Caki2 (cell line): ENCODE data around the gene EMP2. TPM values are rescaled to one million over a fixed set of nuclear protein-coding genes. Genes with fewer than 3 reads are reported as not detected.

Source experiments
- DNase-seq: peaks from one replicate; pipeline ENCODE4 v3.0.0-alpha.2; 2015; ENCODE audit warnings: low read depth
- in situ Hi-C: cut with HindIII; loops from 2 replicates; pipeline ENCODE4 v1.10.0; 2016; ENCODE audit warnings: low sequenced_read_pairs, low pct_unique_long_range_greater_than_20kb, mixed read lengths
- total RNA-seq: library from RNA; depleted of rRNA; stranded (reverse); fragments of >200 nt; shearing (Covaris generic); gene quantifications from 2 replicates; pipeline ENCODE4 v1.2.3, GENCODE V29; 2014; ENCODE audit warnings: low replicate concordance

Gene EMP2
- total RNA-seq, 1 experiment from 2014 or later = 4.2 TPM

DNA sequence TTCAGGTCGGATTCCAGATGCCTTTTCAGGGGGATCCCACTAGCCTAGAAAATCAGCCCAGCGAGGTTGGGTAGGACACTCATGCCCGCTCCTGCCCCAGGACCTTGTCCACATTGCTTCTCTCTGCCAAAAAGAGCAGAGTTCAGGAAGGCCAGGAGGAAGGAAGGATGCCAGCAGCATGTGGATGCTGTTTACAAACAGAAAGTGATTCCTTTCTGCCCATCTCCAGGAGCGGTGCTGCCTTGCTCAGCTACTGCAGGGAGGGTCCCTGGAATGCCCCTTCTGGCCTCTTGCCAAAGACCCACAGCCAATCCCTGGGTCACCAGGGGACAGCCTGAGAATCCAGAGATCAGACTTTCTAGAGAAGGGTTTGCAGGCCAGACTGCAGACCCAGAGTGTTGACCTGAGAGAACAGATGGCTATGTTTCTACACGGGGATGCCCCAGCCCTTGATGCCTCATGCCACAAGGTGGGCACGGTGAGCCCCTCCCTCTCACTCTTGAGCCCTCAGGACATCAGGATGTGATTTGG, 32.3 kb upstream of the EMP2 start:
- DNase-seq = no peak
- in situ Hi-C loops = no loop called here

DNA sequence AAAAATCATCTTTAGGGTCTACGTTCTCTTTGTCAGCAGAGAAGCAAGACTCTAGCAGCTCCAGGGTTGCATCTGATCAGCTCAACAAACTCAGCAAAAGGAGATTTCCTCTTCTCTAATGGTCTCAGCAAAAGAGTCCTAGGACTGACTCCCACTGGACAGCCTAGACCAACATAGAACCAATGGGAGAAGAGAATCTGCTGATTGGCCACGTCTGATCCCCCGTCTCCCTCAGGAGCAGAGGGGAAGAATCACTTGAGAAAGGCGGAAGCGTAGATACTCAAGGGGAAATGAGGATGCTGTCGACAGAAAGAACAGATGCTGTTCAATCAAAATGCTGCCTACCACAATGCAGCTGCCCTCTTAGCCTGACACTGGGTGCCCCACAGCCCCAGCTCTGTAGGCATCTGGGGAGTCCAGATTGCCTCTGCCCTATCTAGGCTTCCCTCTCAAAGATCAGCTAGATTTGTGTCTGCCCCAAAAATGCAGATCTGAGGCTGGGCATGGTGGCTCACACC, 31.5 kb upstream of the EMP2 start:
- in situ Hi-C loops = no loop called here
- DNase-seq = no peak

DNA sequence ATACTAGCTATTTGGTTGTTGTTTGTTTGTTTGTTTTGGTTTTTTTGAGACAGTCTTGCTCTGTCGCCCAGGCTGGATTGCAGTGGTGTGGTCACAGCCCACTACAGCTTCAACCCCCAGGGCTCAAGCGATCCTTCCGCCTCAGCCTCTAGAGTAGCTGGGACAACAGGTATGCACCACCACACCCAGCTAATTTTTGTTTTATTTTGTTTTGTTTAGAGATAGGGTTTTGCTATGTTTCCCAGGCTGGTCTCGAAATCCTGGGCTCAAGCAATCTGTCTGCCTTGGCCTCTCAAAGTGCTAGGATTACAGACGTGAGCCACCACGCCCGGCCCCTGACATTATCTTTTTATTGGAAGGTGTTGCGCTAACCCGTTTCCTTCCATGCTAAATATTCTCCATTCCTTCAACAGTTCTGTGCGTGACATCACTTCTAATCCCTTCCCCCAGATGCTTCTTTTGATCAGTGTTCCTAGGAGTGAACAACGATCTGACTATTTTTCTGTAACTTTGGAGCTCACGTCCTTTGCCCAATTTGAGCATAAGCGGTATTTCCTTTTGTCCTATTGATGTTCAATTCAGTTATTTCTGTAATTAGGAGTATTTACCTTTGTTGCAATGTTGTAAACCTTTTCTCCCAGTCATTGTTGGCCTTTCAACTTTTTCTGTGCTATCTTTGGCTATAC, 30.2 kb upstream of the EMP2 start:
- no peak for DNase-seq
- in situ Hi-C loops = no loop called here

DNA sequence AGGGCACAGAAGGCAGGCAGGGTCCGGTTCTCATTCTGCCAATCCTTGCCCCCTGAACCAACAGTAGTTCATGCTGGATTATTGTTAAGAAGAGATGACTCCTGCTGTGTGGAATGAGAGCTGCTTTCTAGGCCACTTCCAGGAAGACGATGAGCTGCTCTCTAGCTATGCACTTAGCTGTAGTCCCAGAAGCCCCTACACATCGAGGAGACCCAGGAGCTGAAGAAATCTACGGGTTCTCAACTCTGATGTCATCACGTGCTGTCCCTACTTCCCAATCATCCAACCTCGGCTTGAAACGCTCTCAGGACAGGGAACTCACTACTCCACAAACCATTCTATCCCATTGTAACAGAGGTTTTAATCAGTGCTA, 29.0 kb upstream of the EMP2 start:
- in situ Hi-C loops = no loop called here
- DNase-seq = no peak

DNA sequence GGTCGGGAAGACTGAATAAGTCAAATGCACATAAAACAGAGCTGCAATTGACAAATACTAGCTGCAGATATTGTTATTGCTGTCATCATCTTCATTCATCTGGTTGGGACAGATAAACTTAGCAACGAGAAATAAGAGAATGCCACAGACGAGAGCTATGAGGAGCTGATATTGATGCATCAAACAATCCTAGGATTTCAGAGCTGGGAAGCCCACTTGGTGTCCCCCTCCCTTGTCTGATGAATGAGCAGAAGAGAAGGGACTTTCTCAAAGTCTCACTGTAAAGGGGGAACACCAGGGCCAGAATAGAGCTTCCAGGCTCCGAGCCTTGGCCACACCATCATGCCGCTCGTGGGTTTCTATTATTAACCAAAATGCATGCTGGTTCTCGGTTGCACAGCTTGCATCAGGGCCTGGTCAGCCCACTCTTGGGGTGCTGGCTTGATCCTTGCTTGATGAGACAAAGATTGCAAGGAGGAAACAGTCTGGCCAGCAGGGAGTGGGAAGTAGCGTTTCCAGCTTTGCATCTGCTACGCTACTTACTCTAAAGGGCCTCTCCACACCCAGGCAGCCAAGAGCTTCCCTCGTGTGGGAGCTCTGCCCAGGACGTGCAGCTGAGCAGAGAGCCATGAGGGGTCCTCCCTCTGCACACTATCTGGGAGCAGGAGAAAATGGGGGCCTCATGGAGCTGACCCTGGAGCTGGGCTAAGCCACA, 28.4 kb upstream of the EMP2 start:
- in situ Hi-C loops = no loop called here
- no peak for DNase-seq

DNA sequence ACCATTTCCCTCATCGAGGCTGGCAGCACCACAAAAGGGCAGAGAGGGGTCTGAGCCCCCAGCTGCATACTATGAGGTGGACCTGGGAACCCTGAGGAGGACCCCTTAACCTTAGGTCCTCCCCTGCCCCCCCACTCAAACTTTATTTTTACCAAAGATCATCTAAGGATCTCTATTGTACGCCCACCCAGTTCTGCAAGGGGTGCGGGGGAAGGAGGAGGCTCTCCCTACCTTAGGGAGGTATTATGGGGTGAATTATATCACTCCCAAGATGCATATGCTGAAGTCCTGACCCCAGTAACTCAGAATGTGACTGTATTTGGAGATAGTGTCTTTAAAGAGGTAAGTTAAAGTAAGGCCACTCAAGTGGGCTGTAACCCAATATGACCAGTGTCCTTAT, 26.8 kb upstream of the EMP2 start:
- in situ Hi-C loops = no loop called here
- DNase-seq = no peak

DNA sequence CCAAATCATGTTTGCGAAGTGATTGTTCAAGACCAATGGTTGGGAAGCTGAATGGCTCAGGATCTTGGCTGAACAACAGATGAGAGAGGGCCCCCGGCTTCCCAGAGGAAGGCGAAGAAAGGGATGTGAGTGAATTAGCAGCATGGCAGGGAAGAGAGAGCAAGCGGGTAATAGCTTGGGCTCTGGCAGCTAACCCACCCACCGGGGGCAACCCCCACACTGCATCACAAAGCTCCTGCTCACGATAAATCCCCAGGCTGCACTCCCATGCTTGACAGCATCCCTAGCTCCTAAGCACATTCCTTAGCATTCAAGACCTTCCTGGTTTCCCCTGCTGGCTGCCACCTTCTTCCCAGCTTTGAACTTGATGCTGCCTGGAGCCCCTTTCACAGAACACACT, 26.2 kb upstream of the EMP2 start:
- in situ Hi-C loops = no loop called here
- no peak for DNase-seq

DNA sequence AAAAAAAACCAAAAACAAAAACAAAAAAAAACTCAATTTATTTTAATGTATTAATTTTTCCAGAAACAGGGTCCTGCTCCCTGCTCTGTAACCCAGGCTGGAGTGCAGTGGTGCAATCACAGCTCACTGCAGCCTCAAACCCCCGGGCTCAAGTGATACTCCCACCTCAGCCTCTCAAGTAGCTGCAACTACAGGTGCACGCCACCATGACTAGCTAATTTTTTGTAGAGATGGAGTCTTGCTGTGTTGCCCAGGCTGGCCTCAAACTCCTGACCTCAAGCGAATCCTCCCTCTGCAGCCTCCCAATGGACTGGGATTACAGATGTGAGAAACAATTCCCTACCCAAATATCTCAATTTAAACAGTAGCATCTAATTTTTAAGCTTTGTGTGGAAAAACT, 25.2 kb upstream of the EMP2 start:
- in situ Hi-C loops = no loop called here
- no peak for DNase-seq

DNA sequence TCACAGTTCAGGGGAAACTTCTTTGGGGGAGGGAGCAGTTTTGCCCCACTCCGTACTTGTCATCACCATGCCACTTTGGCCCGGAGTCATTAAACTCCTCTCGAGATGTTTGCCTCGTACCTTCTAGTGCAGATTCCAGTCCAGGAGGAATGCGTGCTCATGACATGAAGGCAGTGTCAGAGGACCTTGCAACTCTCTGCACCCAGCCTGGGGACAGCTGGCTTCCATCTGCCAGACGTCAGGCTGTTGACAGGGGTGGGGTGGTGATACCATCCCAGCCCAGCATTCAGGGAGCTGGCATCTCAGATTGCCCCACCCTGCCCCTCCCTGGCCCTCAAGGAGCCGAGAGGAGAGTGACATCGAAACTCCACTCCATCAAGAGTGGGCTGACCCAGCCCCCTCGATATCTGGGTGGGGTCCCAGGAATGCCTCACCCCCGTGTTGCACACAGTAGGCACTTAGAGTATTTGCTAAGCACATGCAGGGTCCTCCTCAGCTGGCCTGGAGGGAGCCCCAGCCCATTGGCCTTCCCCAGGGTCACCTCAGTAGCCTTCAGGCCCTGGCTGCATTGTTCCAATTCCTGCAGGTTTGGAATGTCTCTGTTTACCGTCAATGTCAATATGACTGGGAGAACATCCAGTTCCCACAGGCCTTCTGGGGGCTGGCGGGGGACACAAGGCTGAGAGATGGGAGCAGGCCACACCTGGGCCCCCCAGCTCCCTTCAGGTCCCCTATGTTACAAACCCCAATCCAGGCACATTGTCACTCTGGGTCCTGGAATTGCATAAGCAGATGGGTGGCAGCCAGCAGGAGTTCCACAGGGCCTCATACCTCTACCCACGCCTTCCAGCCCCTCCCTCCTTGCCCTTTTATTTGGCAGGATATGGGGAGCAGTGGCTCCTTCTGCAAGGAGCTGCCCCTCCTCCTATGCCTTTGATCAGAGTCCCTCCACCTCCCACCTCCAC, 21.3 kb upstream of the EMP2 start:
- in situ Hi-C loops = no loop called here
- DNase-seq = no peak

DNA sequence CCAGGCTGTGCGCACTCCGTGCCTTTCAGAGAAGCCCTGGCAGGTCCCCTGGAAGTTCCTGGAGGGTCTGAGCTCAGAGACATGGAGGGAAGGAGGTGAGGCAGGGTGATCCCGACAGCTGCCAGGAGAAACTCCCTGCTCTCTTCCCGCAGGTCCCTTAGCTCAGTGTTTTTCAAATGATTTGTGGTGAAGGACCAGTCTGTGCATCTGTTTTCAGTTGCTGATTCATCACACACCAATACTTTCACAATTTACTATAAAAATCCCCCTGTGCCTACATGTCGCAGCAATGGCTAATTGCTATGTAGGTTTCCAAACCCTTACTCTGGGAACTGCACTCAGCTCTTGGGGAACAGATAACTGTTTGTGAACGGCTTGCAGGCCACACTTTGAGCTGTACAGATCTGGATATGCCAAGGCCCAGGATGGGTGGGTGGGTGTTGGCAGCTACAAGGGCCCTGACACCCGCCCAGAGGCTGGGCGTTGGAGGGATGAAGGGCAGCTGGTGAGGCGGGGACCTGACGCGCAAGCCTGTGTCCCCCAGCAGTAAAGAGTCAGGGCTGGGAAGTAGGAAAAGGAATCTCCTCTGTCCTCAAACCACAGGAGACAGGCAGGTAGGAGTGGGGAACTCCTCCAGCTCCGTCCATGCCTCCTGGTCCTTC, 20.5 kb upstream of the EMP2 start:
- DNase-seq = no peak
- in situ Hi-C loops = no loop called here

DNA sequence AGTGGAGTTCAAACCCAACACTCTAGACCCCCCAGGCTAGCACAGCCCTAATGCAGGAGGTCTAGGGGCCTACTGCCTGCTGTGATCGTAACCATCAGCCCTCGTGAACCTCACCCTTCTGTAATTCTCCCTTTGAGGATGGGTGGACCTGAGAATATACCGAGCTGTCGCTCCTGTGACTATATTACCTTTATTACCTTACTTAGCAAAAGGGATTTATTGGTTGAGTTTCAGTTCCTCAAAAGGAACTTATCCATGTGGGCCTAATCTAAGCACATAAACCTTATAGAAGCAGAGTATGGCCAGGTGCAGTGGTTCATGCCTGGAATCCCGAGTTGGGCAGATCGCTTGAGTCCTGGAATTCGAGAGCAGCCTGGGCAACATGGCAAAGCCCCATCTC, 19.2 kb upstream of the EMP2 start:
- DNase-seq = no peak
- in situ Hi-C loops = no loop called here

DNA sequence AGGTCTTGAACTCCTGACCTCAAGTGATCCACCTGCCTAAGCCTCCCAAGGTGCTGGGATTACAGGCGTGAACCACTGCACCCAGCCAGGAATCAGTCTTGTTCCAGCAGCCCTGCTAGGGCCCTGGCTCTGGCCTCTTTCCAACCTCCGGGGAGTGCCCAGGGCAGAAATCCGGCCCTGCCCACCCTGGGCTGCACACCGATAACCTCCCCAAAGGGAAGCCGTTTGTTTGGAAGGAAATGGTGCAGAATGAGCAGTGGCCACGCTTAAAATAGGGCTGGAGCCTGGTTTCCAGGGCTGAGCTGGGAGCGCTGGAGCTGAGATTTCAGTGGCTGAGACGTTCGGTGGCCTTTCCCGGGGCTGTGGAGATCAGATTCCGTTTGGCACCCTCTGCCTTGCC, 17.8 kb upstream of the EMP2 start:
- in situ Hi-C loops = no loop called here
- no peak for DNase-seq

DNA sequence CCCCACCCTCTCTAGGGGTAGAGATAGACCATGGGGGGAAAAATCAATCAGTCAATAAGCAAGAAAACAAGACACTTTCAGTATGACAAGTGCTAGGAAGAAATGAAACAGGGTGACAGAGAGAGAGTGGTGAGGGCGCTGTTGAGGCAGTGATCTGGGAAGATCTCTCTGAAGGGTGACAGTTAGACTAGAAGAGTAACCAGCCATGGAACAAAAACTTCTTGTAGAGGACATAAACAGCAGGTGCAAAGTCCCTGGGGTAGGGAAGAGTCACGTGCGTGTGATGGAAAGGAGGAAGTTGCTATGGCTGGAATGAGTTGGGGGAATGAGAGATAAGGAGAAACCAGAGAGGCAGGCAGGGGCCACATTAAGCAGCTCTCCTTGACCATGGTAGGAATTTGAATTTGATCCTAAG, 16.8 kb upstream of the EMP2 start:
- in situ Hi-C loops = no loop called here
- DNase-seq = no peak

DNA sequence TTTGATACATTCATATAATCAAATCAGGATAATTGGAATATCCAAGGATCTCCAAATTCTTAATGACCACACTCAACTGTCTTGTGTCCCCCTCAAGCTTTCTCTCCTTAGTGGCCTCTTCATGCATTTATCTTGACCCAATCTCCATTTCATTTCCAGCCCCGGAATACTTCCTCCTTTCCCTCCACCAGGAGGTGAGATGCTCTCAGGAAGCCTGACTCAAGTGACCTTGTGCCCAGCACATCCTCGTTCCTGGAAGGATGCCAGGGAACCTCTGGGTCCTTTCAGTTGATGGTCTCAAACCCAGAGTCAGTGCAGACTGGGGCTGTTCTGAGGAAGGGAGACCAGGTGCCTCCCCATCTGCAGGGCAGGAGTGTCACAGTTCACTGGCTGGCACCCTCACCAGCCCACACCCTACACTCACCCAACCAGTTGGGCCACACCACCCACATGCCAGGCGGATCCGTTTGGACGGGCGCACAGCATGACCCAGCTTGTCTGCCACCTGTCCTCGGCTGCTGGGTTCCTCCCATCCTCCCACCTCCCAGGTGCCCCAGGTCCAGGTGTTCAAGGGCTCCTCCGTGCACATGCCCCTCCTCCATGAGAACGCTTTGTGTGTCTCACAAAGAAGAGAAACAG, 14.0 kb upstream of the EMP2 start:
- no peak for DNase-seq
- in situ Hi-C loops = no loop called here

DNA sequence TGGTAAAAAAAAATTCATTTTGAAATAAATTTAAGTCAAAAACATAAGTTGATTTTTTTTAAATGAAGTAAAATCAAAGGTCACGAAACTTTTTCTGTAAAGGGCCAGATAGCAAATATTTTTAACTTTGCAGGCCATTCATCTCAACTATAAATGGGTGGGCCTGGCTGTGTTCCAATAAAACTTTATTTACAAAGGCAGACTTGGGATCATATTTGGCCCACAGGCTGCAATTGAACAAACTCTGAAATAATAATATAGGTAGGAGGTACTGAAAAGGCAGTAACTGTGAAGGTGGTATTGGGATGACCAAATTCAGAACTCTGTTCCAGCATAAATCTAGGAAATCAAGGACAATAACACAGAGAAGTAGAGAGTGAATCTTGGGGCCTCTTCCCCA, 12.2 kb upstream of the EMP2 start:
- in situ Hi-C loops = no loop called here
- DNase-seq = no peak

DNA sequence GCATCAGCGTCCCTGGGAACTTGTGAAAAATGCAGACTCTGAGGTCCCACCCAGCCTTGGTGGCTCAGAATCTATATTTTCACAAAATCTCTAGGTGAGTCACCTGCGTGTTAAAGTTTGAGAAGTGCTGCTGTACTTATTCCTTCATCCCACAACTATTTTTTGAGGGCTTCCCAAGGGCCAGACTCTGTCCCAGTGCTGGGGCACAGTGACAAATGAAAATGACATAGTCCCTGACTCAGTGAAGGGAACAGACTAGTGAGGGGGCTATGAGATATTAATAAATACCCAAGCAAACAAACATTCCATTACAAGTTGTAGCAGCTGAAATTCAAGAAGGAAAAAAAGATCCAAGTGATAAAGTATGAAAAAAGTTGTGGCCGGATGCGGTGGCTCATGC, 9.9 kb upstream of the EMP2 start:
- in situ Hi-C loops = no loop called here
- DNase-seq = no peak

DNA sequence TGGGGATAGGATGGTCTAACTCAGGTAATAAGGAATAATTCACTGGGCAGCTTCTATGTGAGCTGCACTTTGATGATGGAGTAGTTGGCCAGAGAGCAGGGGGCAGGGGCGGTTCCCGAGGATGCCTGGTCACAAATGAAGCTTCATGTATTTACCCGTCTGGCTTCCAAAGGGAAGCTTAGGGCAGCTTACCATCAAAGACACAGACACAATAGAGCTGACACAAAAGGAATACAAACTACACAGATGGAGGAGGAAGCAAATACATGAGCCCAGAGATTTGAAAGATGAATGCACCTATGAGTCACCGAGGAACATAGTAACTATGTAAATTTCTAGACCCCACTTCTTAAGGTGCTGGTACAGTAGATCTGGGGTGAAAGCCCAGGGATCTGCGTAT, 8.7 kb upstream of the EMP2 start:
- DNase-seq = no peak
- in situ Hi-C loops = no loop called here

DNA sequence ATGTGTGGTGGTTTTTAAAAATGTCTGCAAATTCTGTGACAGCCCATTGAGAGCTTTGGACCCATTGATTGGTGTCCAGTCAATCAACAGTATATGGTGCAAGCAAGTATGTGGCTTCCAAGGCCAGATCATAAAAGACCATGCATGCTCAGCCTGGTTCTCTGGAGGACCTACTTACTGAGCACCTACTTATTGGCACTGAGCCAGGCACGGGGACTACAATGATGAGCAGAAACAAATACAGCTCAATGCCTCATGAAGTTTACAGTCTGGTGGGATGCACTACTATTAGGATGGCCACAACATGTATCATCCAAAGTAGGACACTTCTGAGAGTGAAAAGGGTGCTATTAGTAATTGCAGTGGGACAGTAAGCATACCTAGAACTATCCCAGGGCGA, 7.2 kb upstream of the EMP2 start:
- in situ Hi-C loops = no loop called here
- no peak for DNase-seq
